Mesothelial cell of epicardium (in vitro differentiated cells): ENCODE measurements around the gene C16orf86. TPM values are rescaled to one million over a fixed set of nuclear protein-coding genes. Genes with fewer than 3 reads are reported as not detected.

Source experiments
- DNase-seq, 2 experiments: peaks; one replicate each; pipeline ENCODE4 v3.0.0; 2021; ENCODE audit warnings: low spot score in 2 of 2; ENCODE audit not compliant: unreplicated experiment in 2 of 2
- H3K27ac Mint-ChIP-seq: 2 replicates; pipeline ENCODE4 v1.8.0; 2021; ENCODE audit warnings: mixed read lengths
- H3K27me3 Mint-ChIP-seq: 2 replicates; pipeline ENCODE4 v1.8.0; 2021; ENCODE audit warnings: low read depth, mixed read lengths
- H3K36me3 Mint-ChIP-seq: 2 replicates; pipeline ENCODE4 v1.8.0; 2021; ENCODE audit warnings: mixed read lengths
- H3K4me1 Mint-ChIP-seq: 2 replicates; pipeline ENCODE4 v1.8.0; 2021; ENCODE audit warnings: mixed read lengths
- H3K4me3 Mint-ChIP-seq: 2 replicates; pipeline ENCODE4 v1.8.0; 2021; ENCODE audit warnings: mild to moderate bottlenecking, moderate library complexity, mixed read lengths
- H3K9me3 Mint-ChIP-seq: 2 replicates; pipeline ENCODE4 v1.8.0; 2021; ENCODE audit warnings: mixed read lengths
- CTCF ChIP-seq: fragments of 200-600 bp; sonication (generic); IDR thresholded peaks from one replicate; pipeline ENCODE4 v1.5.0; 2021; ENCODE audit warnings: antibody characterized with exemption; ENCODE audit not compliant: unreplicated experiment
- total RNA-seq: library from RNA; stranded (reverse); gene quantifications from 3 replicates; pipeline ENCODE4 v1.2.1, GENCODE V29; 2021

The C16orf86 gene
- total RNA-seq, 1 donor from 2014 or later: 1.8 TPM

DNA sequence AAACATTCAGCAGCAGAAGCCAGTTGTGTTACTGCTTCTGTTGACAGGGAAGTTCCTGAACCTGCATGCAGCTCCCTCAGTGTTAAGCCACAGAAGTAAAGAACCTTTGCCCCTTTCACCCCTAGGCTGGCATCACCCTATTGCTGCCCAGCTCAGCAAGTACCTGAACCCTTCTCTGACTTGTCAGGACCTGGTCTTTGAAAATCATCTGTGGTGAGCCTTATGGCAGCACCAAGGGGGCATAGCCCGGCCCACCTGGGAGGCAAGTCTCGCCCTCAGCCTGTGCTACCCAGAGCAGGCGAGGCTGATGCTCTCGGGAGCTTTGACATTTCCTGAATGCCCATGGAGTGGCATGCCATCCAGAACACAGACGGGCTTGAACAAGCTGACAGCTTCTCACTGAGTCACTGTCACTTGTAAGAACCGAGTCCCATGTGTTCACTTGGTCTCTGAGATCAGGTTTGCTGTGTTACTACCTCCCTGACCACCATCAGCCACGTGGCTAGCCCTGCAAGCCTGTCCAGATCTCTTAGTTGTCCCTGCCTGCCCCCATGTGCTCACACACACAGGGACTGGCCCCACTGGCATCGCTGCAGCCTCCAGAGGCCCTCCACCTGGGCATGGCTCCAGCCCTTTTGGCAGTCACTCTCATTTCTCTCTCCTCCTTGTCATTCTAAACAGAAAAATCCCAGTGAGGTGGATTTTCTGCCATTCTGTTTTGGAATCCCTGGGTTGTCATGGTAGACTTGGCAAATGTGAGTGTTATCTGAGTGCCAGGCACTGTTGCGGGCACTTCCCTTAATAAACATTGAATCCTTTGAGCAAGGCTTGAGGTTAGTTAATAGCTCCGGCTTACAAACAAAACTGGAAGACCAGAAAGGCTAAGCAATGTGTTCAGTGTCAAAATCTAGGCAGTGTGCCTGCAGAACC lies 24.6 kb upstream of the C16orf86 start:
- Mint-ChIP-seq H3K27me3 (peaks cover 25% of the 10 kb centered on the region), H3K27ac (no peak overlapping the region), H3K4me1 (no peaks in the 10 kb centered on the region), H3K36me3 (peaks cover 9% of the 10 kb centered on the region), H3K4me3 (no peak overlapping the region), H3K9me3 (no peaks in the 10 kb centered on the region)
- no peak for DNase-seq
- TF ChIP-seq CTCF: no peak

- H3K4me3 Mint-ChIP-seq: peak overlapping the region; percentile 38
- H3K9me3 Mint-ChIP-seq: no peaks in the 10 kb centered on the region
These were observed 22.6 kb upstream of the C16orf86 start for GRCh38 chr16:67644038-67644437.

GRCh38 chr16:67645397-67646121 lies 21.1 kb upstream of the C16orf86 start:
- Mint-ChIP-seq H3K4me3 (peak overlapping the region; percentile 43), H3K4me1 (no peaks in the 10 kb centered on the region), H3K27ac (no peak overlapping the region), H3K9me3 (no peaks in the 10 kb centered on the region), H3K36me3 (no peaks in the 10 kb centered on the region), H3K27me3 (peaks cover 34% of the 10 kb centered on the region)
- DNase-seq: no peak
- no peak for TF ChIP-seq CTCF

More at GRCh38 chr16:67644038-67644437, 22.6 kb upstream of the C16orf86 start:
- TF ChIP-seq CTCF: no peak
- H3K36me3 Mint-ChIP-seq: peaks cover 7% of the 10 kb centered on the region
- peaks cover 26% of the 10 kb centered on the region for H3K27me3 Mint-ChIP-seq
- H3K4me1 Mint-ChIP-seq: no peaks in the 10 kb centered on the region
- DNase-seq: no peak
- no peak overlapping the region for H3K27ac Mint-ChIP-seq

DNA sequence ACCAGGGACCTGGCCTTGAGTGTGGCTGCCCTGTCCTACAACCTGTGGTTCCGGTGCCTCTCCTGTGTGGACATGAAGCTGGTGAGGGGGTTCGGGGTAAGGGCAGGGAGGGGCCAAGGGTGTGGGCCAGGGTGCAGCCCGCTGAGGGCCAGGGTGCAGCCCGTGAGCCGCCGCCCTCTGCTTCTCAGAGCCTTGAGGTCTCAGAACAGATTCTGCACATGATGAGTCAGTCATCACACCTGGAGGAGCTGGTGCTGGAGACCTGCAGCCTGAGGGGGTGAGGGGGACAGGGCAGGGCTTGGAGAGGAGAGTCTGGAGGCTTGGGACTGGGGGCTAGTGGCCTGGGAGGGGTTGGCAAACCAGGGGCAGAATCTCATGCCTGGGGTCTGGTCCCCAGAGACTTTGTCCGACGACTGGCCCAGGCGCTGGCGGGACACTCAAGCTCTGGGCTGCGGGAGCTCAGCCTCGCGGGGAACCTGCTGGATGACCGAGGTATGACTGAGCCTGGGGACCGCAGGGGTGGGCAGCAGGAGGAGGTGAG lies 19.4 kb upstream of the C16orf86 start:
- no peaks in the 10 kb centered on the region for H3K36me3 Mint-ChIP-seq
- no peak for TF ChIP-seq CTCF
- H3K27me3 Mint-ChIP-seq: peaks cover 49% of the 10 kb centered on the region
- no peaks in the 10 kb centered on the region for H3K9me3 Mint-ChIP-seq
- no peak overlapping the region for H3K4me3 Mint-ChIP-seq
- no peak for DNase-seq
- peaks cover 2% of the 10 kb centered on the region for H3K4me1 Mint-ChIP-seq
- H3K27ac Mint-ChIP-seq: no peak overlapping the region

- Mint-ChIP-seq H3K27me3 (peaks cover 52% of the 10 kb centered on the region), H3K9me3 (no peaks in the 10 kb centered on the region), H3K4me1 (peaks cover 2% of the 10 kb centered on the region), H3K27ac (no peak overlapping the region), H3K36me3 (no peaks in the 10 kb centered on the region), H3K4me3 (no peak overlapping the region)
- TF ChIP-seq CTCF: no peak
- DNase-seq: no peak
These were observed 18.9 kb upstream of the C16orf86 start for GRCh38 chr16:67647681-67648080.
